ENCODE results near the gene IKZF2. TPM values are rescaled to one million over a fixed set of nuclear protein-coding genes. Genes with fewer than 3 reads are reported as not detected.

IKZF2 gene
- total RNA-seq, 1 experiment from 2014 or later: 14.2 TPM

- ChIA-PET CTCF (no interaction called here), POLR2A (no interaction called here)
- no peak overlapping the region for H3K4me3 Mint-ChIP-seq (ENCODE audit: unreplicated experiment)
Measured at GRCh38 chr2:213046431-213046830, 105.0 kb downstream of the IKZF2 start.

GRCh38 chr2:213043566-213043965 lies 107.8 kb downstream of the IKZF2 start:
- no TSS peak for BruUV-seq (replicated peaks)
- Mint-ChIP-seq H3K9me3 (ENCODE audit: unreplicated experiment) (peaks cover 30% of the 10 kb centered on the region), H3K4me3 (ENCODE audit: unreplicated experiment) (no peak overlapping the region), H3K27ac (ENCODE audit: unreplicated experiment) (no peak overlapping the region), H3K4me1 (ENCODE audit: low read depth, unreplicated experiment) (no peaks in the 10 kb centered on the region), H3K36me3 (ENCODE audit: insufficient read depth, unreplicated experiment) (no peaks in the 10 kb centered on the region), H3K27me3 (ENCODE audit: insufficient read depth, unreplicated experiment) (no peaks in the 10 kb centered on the region)
- TF ChIP-seq CTCF (IDR thresholded peaks at IDR 0.05; ENCODE audit: insufficient read depth in 1 of 2, low read depth in 1 of 2, low read length in 1 of 2, severe bottlenecking in 1 of 2, unreplicated experiment in 1 of 2): no peak
- DNase-seq: no peak
- no peak overlapping the region for H3K4me3 ChIP-seq (ENCODE audit: low read depth, low read length)
- H3K36me3 ChIP-seq (ENCODE audit: control insufficient read depth, insufficient read depth, low read length): 0 out of 2 replicates have a peak, but pooled peaks cover 2% of the 10 kb centered on the region
- no peaks in the 10 kb centered on the region for H3K4me1 ChIP-seq
- H3K9me3 ChIP-seq: no peaks in the 10 kb centered on the region
- ChIA-PET POLR2A (no interaction called here), CTCF (no interaction called here)
- H3K27me3 ChIP-seq (replicated peaks; ENCODE audit: control insufficient read depth, insufficient read depth, low read length): no peaks in the 10 kb centered on the region
- intact Hi-C loops (cut with micrococcal nuclease; ENCODE audit: unreplicated experiment): no loop called here

More at GRCh38 chr2:213046431-213046830, 105.0 kb downstream of the IKZF2 start:
- H3K4me1 ChIP-seq: no peaks in the 10 kb centered on the region
- H3K4me1 Mint-ChIP-seq (ENCODE audit: low read depth, unreplicated experiment): no peaks in the 10 kb centered on the region
- H3K36me3 Mint-ChIP-seq (ENCODE audit: insufficient read depth, unreplicated experiment): no peaks in the 10 kb centered on the region
- 0 out of 2 replicates have a peak, but pooled peaks cover 2% of the 10 kb centered on the region for H3K36me3 ChIP-seq (ENCODE audit: control insufficient read depth, insufficient read depth, low read length)
- no peak for TF ChIP-seq CTCF (IDR thresholded peaks at IDR 0.05; ENCODE audit: insufficient read depth in 1 of 2, low read depth in 1 of 2, low read length in 1 of 2, severe bottlenecking in 1 of 2, unreplicated experiment in 1 of 2)
- intact Hi-C loops (cut with micrococcal nuclease; ENCODE audit: unreplicated experiment): no loop called here
- no peaks in the 10 kb centered on the region for H3K27me3 Mint-ChIP-seq (ENCODE audit: insufficient read depth, unreplicated experiment)
- no peaks in the 10 kb centered on the region for H3K9me3 ChIP-seq
- peaks cover 27% of the 10 kb centered on the region for H3K9me3 Mint-ChIP-seq (ENCODE audit: unreplicated experiment)
- no peak overlapping the region for H3K4me3 ChIP-seq (ENCODE audit: low read depth, low read length)
- no peaks in the 10 kb centered on the region for H3K27me3 ChIP-seq (replicated peaks; ENCODE audit: control insufficient read depth, insufficient read depth, low read length)
- no peak overlapping the region for H3K27ac Mint-ChIP-seq (ENCODE audit: unreplicated experiment)
- no TSS peak for BruUV-seq (replicated peaks)
- no peak for DNase-seq

- Mint-ChIP-seq H3K27ac (ENCODE audit: unreplicated experiment) (no peak overlapping the region), H3K4me1 (ENCODE audit: low read depth, unreplicated experiment) (no peaks in the 10 kb centered on the region), H3K27me3 (ENCODE audit: insufficient read depth, unreplicated experiment) (no peaks in the 10 kb centered on the region), H3K9me3 (ENCODE audit: unreplicated experiment) (peaks cover 30% of the 10 kb centered on the region), H3K36me3 (ENCODE audit: insufficient read depth, unreplicated experiment) (no peaks in the 10 kb centered on the region), H3K4me3 (ENCODE audit: unreplicated experiment) (no peak overlapping the region)
- 0 out of 2 replicates have a peak, but pooled peaks cover 2% of the 10 kb centered on the region for H3K36me3 ChIP-seq (ENCODE audit: control insufficient read depth, insufficient read depth, low read length)
- ChIA-PET POLR2A (no interaction called here), CTCF (no interaction called here)
- intact Hi-C loops (cut with micrococcal nuclease; ENCODE audit: unreplicated experiment): no loop called here
- H3K4me3 ChIP-seq (ENCODE audit: low read depth, low read length): no peak overlapping the region
- no TSS peak for BruUV-seq (replicated peaks)
- no peak for TF ChIP-seq CTCF (IDR thresholded peaks at IDR 0.05; ENCODE audit: insufficient read depth in 1 of 2, low read depth in 1 of 2, low read length in 1 of 2, severe bottlenecking in 1 of 2, unreplicated experiment in 1 of 2)
- DNase-seq: no peak
- H3K9me3 ChIP-seq: no peaks in the 10 kb centered on the region
- no peaks in the 10 kb centered on the region for H3K4me1 ChIP-seq
- H3K27me3 ChIP-seq (replicated peaks; ENCODE audit: control insufficient read depth, insufficient read depth, low read length): no peaks in the 10 kb centered on the region
Measured at GRCh38 chr2:213042262-213042661, 109.2 kb downstream of the IKZF2 start.

Measured in Caco-2 (cell line).